ENCODE results near the gene RAB31. TPM values are rescaled to one million over a fixed set of nuclear protein-coding genes. Genes with fewer than 3 reads are reported as not detected.

Gene RAB31
- polyA plus RNA-seq, 2 of the 4 experiments (the other 2 are of a cell fraction), result 16.9 to 46.3 TPM

GRCh38 chr18:9743200-9744016 lies 35.3 kb downstream of the RAB31 start:
- peaks cover 42% of the 10 kb centered on the region for H3K4me1 ChIP-seq
- H3K4me3 ChIP-seq, result 0 out of 3 replicates have a peak overlapping the region, but pooled peaks have one; percentile 11
- TF ChIP-seq HMGXB4 (CRISPR knock-in tag; IDR thresholded peaks at IDR 0.05; ENCODE audit: borderline replicate concordance), result no peak
- no peak for TF ChIP-seq CHD2 (IDR thresholded peaks at IDR 0.05; ENCODE audit: low read length, partially characterized antibody)
- TF ChIP-seq FOXS1 (CRISPR knock-in tag; IDR thresholded peaks at IDR 0.05), result peak; percentile 56; the same call in 1 of the 2 replicates
- 0 out of 2 replicates have a peak, but pooled peaks have one; percentile 13 for TF ChIP-seq RARB (CRISPR knock-in tag; IDR thresholded peaks at IDR 0.05)
- TF ChIP-seq RAD21 (conservative IDR thresholded peaks at IDR 0.05 in 1 of 2, IDR thresholded peaks at IDR 0.05 in 1 of 2), result peak; percentile 34 to 47; a peak in 3 of 5 replicates
- TF ChIP-seq ZC3H11A (IDR thresholded peaks at IDR 0.05), result no peak
- peak; percentile 38; the same call in 1 of the 2 replicates for TF ChIP-seq HES2 (IDR thresholded peaks at IDR 0.05)
- TF ChIP-seq FOSL2 (IDR thresholded peaks at IDR 0.05), result peak; percentile 97
- TF ChIP-seq FOSL2 (CRISPR knock-in tag; IDR thresholded peaks at IDR 0.05), result peak; percentile 97
- TF ChIP-seq NR3C1 (IDR thresholded peaks at IDR 0.05), result no peak
- TF ChIP-seq EP300 (IDR thresholded peaks at IDR 0.05), result peak; percentile 87; a peak in 3 of 5 replicates
- TF ChIP-seq JUNB (IDR thresholded peaks at IDR 0.05), result peak; percentile 96
- no peak for TF ChIP-seq CHD4 (IDR thresholded peaks at IDR 0.05; ENCODE audit: borderline replicate concordance)
- peak; percentile 69 for TF ChIP-seq MYC (IDR thresholded peaks at IDR 0.05; ENCODE audit: borderline replicate concordance, low read length)
- TF ChIP-seq GATA3 (IDR thresholded peaks at IDR 0.05; ENCODE audit: borderline replicate concordance), result peak; percentile 94
- no peak for TF ChIP-seq EHMT2 (IDR thresholded peaks at IDR 0.05; ENCODE audit: low read depth)
- peak; percentile 52; the same call in 1 of the 2 replicates for TF ChIP-seq E2F6 (IDR thresholded peaks at IDR 0.05; ENCODE audit: borderline replicate concordance, low read depth)
- no peak for TF ChIP-seq POLR2A (IDR thresholded peaks at IDR 0.05; ENCODE audit: low read length)
- TF ChIP-seq CBX2 (IDR thresholded peaks at IDR 0.05; ENCODE audit: borderline replicate concordance, low read depth), result no peak
- peak; percentile 87 for TF ChIP-seq MAX (IDR thresholded peaks at IDR 0.05)
- peak; percentile 58 to 92 for TF ChIP-seq CEBPB (IDR thresholded peaks at IDR 0.05)
- peak; percentile 55 for TF ChIP-seq SMC3 (IDR thresholded peaks at IDR 0.05)
- peak; percentile 83 for TF ChIP-seq PBX3 (IDR thresholded peaks at IDR 0.05)
- TF ChIP-seq BCL3 (IDR thresholded peaks at IDR 0.05), result peak; percentile 75
- TF ChIP-seq JUN (IDR thresholded peaks at IDR 0.05), result peak; percentile 78 to 90
- TF ChIP-seq FOSB (CRISPR knock-in tag; IDR thresholded peaks at IDR 0.05), result no peak
- TF ChIP-seq ZSCAN20 (CRISPR knock-in tag; IDR thresholded peaks at IDR 0.05), result no peak
- TF ChIP-seq MAFK (IDR thresholded peaks at IDR 0.05; ENCODE audit: partially characterized antibody), result no peak
- no peak for TF ChIP-seq USF2 (IDR thresholded peaks at IDR 0.05)
- CTCF ChIA-PET, result interaction anchor here (0.6 to 1.1 kb wide), 4 partner anchors 26 to 700 kb away, joined by 3 read pairs; no protein-coding TSS in a partner anchor
- POLR2A ChIA-PET, result interaction anchor here (0.6 to 1.5 kb wide), 6 partner anchors 35 to 170 kb away, joined by 3 to 4 read pairs (median 4); partner anchors contain the start of genes RAB31 and VAPA
- FAIRE-seq (no peak), DNase-seq (ENCODE audit: low read depth in 1 of 2, low spot score in 1 of 2) (peak; percentile 73 to 93), ATAC-seq (peak; percentile 92 to 97)
- H3K9me3 ChIP-seq, result peaks cover 8% of the 10 kb centered on the region; the same call in 1 of the 3 replicates
- 3% methylated on average over 11 of the region's 11 CpGs for WGBS (ENCODE audit: missing lambda C conversion rate)
- H3K4me2 ChIP-seq, result peak overlapping the region; percentile 75
- H3K27ac ChIP-seq, result peak overlapping the region; percentile 86 to 88

Data from A549 (cell line).